SK-N-MC (cell line): ENCODE measurements around the gene RPH3AL.

Experiments used
- FOXP2 ChIP-seq: optimal IDR thresholded peaks from 2 replicates; pipeline ENCODE3; 2011; ENCODE audit warnings: mild to moderate bottlenecking, moderate library complexity; ENCODE audit not compliant: insufficient read depth; ENCODE audit errors: extremely low read length, control extremely low read depth
- POLR2AphosphoS5 ChIP-seq: IDR thresholded peaks from 2 replicates; pipeline ENCODE4 v1.6.1; 2012; ENCODE audit warnings: mild to moderate bottlenecking, low read depth, low read length, borderline replicate concordance

GRCh38 chr17:288802-289356, 63.7 kb downstream of the RPH3AL start:
- TF ChIP-seq POLR2AphosphoS5 (no peak), FOXP2 (no peak)
